OCI-LY7 (cell line): ENCODE results near the gene JUNB. TPM values are rescaled to one million over a fixed set of nuclear protein-coding genes. Genes with fewer than 3 reads are reported as not detected.

Experiments
- BruUV-seq: library from RNA; stranded (reverse); fragments of 400-500 nt; replicated peaks from 2 replicates; lab custom pipeline; 2021; lab: Mats Ljungman, UMichigan
- CTCF ChIA-PET: fragments of 300-600 bp; sonication (Branson Sonifier 250); formaldehyde crosslinking; loops from one replicate; lab custom pipeline; 2022; ENCODE audit warnings: antibody characterized with exemption; ENCODE audit not compliant: unreplicated experiment; lab: Charles Lee
- POLR2A ChIA-PET: fragments of 300-600 bp; sonication (Branson Sonifier 250); formaldehyde crosslinking; loops from one replicate; lab custom pipeline; 2022; ENCODE audit warnings: antibody characterized with exemption; lab: Charles Lee
- DNase-seq: peaks from one replicate; pipeline ENCODE4 v3.0.0-alpha.2; 2015; ENCODE audit warnings: low spot score
- H2AFZ ChIP-seq: fragments of 200-600 bp; sonication (generic), shearing (Covaris generic); 2 replicates; pipeline ENCODE4 v1.6.1; 2014; ENCODE audit warnings: mild to moderate bottlenecking, antibody characterized with exemption, low read length, moderate library complexity
- H3K27ac ChIP-seq: fragments of 200-600 bp; sonication (generic); 2 replicates; pipeline ENCODE4 v1.5.1; 2014; ENCODE audit warnings: mixed run types, low read depth, mild to moderate bottlenecking, moderate library complexity, low read length, inconsistent platforms; ENCODE audit not compliant: poor library complexity, severe bottlenecking
- H3K36me3 ChIP-seq: fragments of 200-600 bp; sonication (generic); 2 replicates; pipeline ENCODE4 v1.6.1; 2014; ENCODE audit warnings: mild to moderate bottlenecking, antibody characterized with exemption, low read length, moderate library complexity, mixed read lengths; ENCODE audit not compliant: insufficient read depth
- H3K4me1 ChIP-seq: fragments of 200-600 bp; sonication (generic); 2 replicates; pipeline ENCODE4 v1.5.1; 2014; ENCODE audit warnings: mild to moderate bottlenecking, low read length; ENCODE audit not compliant: insufficient read depth, poor library complexity, severe bottlenecking
- H3K4me2 ChIP-seq: fragments of 200-600 bp; sonication (generic); 2 replicates; pipeline ENCODE4 v1.6.1; 2014; ENCODE audit warnings: mild to moderate bottlenecking, low read length
- H3K4me3 ChIP-seq: fragments of 200-600 bp; sonication (generic); 2 replicates; pipeline ENCODE4 v1.5.1; 2014; ENCODE audit warnings: mild to moderate bottlenecking, low read depth, low read length; ENCODE audit not compliant: poor library complexity, severe bottlenecking
- H3K79me2 ChIP-seq: fragments of 200-600 bp; sonication (generic); 2 replicates; pipeline ENCODE4 v1.6.1; 2016; ENCODE audit warnings: low read depth, mild to moderate bottlenecking, low read length, moderate library complexity, mixed read lengths; ENCODE audit not compliant: insufficient read depth
- H3K9me2 ChIP-seq: fragments of 200-600 bp; sonication (generic); 2 replicates; pipeline ENCODE4 v1.6.1; 2016; ENCODE audit warnings: mild to moderate bottlenecking, low read length, mixed read lengths; ENCODE audit not compliant: insufficient read depth
- H3K9me3 ChIP-seq: fragments of 200-600 bp; sonication (generic); 2 replicates; pipeline ENCODE4 v1.6.1; 2014; ENCODE audit warnings: mild to moderate bottlenecking, mixed run types, low read length, mixed read lengths
- H4K20me1 ChIP-seq: fragments of 200-600 bp; sonication (generic); 2 replicates; pipeline ENCODE4 v1.6.1; 2014; ENCODE audit warnings: mild to moderate bottlenecking, antibody characterized with exemption, low read length, moderate library complexity, mixed read lengths; ENCODE audit not compliant: insufficient read depth
- EZH2phosphoT487 ChIP-seq: fragments of 200-600 bp; sonication (generic); IDR thresholded peaks from 2 replicates; pipeline ENCODE4 v1.6.1; 2018; ENCODE audit warnings: low read depth, borderline replicate concordance, mild to moderate bottlenecking, mixed run types, antibody characterized with exemption, low read length, moderate library complexity, mixed read lengths
- intact Hi-C: fragments of 100-400 bp; cut with micrococcal nuclease; formaldehyde crosslinking; loops from one replicate; pipeline ENCODE4 v1.10.0; 2022; ENCODE audit not compliant: unreplicated experiment
- total RNA-seq, 2 experiments: library from RNA; depleted of rRNA in 1 of 2; stranded (reverse); fragments of >200 nt in 1 of 2; shearing (Covaris generic) in 1 of 2; gene quantifications; 2 replicates each; pipeline ENCODE4 v1.2.3, GENCODE V29; 2014 to 2022
- TF ChIP-seq, protein P1 (sequence below): fragments of 200-600 bp; sonication (generic); conservative IDR thresholded peaks from 2 replicates; pipeline ENCODE4 v1.5.1; 2014; ENCODE audit warnings: mild to moderate bottlenecking, antibody characterized with exemption, low read length, moderate library complexity, mixed read lengths

The JUNB gene
- total RNA-seq, 2 experiments from 2014 or later = 31.8 to 45.5 TPM

GRCh38 chr19:12799742-12800465 lies 8.6 kb downstream of the JUNB start:
- Histone ChIP-seq H4K20me1 (no peaks in the 10 kb centered on the region; the same call in 1 of the 2 replicates), H3K79me2 (peaks cover 12% of the 10 kb centered on the region; the same call in 1 of the 2 replicates), H3K4me1 (peaks cover 26% of the 10 kb centered on the region), H3K27ac (no peak overlapping the region), H3K9me3 (no peaks in the 10 kb centered on the region), H3K36me3 (peaks cover 19% of the 10 kb centered on the region; the same call in 1 of the 2 replicates), H2AFZ (no peak overlapping the region), H3K9me2 (no peaks in the 10 kb centered on the region), H3K4me3 (peak overlapping the region; percentile 95), H3K4me2 (peak overlapping the region; percentile 92)
- no TSS peak for BruUV-seq
- intact Hi-C loops = no loop called here
- DNase-seq = no peak
- CTCF ChIA-PET = interaction anchor here (0.6 to 1.3 kb wide), 2 partner anchors 10 to 22 kb away, joined by 3 to 4 read pairs; no protein-coding TSS in a partner anchor
- POLR2A ChIA-PET = interaction anchor here (1.2 kb wide), 1 partner anchor 8 kb away, joined by 4 read pairs; the partner anchor contains the start of gene JUNB
- TF ChIP-seq EZH2phosphoT487 = no peak
- TF ChIP-seq, protein P1, sequence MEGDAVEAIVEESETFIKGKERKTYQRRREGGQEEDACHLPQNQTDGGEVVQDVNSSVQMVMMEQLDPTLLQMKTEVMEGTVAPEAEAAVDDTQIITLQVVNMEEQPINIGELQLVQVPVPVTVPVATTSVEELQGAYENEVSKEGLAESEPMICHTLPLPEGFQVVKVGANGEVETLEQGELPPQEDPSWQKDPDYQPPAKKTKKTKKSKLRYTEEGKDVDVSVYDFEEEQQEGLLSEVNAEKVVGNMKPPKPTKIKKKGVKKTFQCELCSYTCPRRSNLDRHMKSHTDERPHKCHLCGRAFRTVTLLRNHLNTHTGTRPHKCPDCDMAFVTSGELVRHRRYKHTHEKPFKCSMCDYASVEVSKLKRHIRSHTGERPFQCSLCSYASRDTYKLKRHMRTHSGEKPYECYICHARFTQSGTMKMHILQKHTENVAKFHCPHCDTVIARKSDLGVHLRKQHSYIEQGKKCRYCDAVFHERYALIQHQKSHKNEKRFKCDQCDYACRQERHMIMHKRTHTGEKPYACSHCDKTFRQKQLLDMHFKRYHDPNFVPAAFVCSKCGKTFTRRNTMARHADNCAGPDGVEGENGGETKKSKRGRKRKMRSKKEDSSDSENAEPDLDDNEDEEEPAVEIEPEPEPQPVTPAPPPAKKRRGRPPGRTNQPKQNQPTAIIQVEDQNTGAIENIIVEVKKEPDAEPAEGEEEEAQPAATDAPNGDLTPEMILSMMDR = no peak

- Histone ChIP-seq H3K9me2 (no peaks in the 10 kb centered on the region), H3K9me3 (no peaks in the 10 kb centered on the region), H3K4me3 (peak overlapping the region; percentile 95), H3K27ac (no peak overlapping the region), H3K4me2 (peak overlapping the region; percentile 92), H4K20me1 (no peaks in the 10 kb centered on the region; the same call in 1 of the 2 replicates), H3K4me1 (peaks cover 26% of the 10 kb centered on the region), H3K79me2 (peaks cover 12% of the 10 kb centered on the region; the same call in 1 of the 2 replicates), H2AFZ (no peak overlapping the region), H3K36me3 (peaks cover 19% of the 10 kb centered on the region; the same call in 1 of the 2 replicates)
- intact Hi-C loops = no loop called here
- POLR2A ChIA-PET = interaction anchor here (1.2 kb wide), 1 partner anchor 9 kb away, joined by 4 read pairs; the partner anchor contains the start of gene JUNB
- TF ChIP-seq, protein P1 = no peak
- TF ChIP-seq EZH2phosphoT487 = no peak
- DNase-seq = no peak
- CTCF ChIA-PET = interaction anchor here (1.3 kb wide), 1 partner anchor 23 kb away, joined by 4 read pairs; no protein-coding TSS in a partner anchor
- BruUV-seq = no TSS peak
Measured at GRCh38 chr19:12800466-12800770, 9.1 kb downstream of the JUNB start.
